HCT116 (cell line): ENCODE measurements around the gene ARMC3. TPM values are rescaled to one million over a fixed set of nuclear protein-coding genes. Genes with fewer than 3 reads are reported as not detected.
"Not testable (repeated sequence)": the region's sequence is repeated elsewhere in the genome, so short reads cannot be mapped to it uniquely, and the experiment has no call there.

ENCODE experiments used
- ATAC-seq: fragments of 200-7000 bp; cut with Tn5 transposase; 2 replicates; pipeline ENCODE4 v1.9.1; 2020; ENCODE audit warnings: mild to moderate bottlenecking, moderate library complexity
- BruUV-seq: library from RNA; stranded (reverse); fragments of 400-500 nt; replicated peaks from 2 replicates; lab custom pipeline; 2021; lab: Mats Ljungman, UMichigan
- CTCF ChIA-PET: fragments of 300-600 bp; sonication (Branson Sonifier 250); formaldehyde crosslinking; loops from one replicate; lab custom pipeline; 2021; ENCODE audit warnings: antibody characterized with exemption; lab: Charles Lee
- POLR2A ChIA-PET: fragments of 300-600, 350-600 bp; sonication (Branson Sonifier 250); formaldehyde crosslinking; loops from one replicate; lab custom pipeline; 2021; ENCODE audit warnings: antibody characterized with exemption; lab: Charles Lee
- RAD21 ChIA-PET, 2 experiments: fragments of 300-600 bp; sonication (Branson Sonifier 250); formaldehyde crosslinking; loops; one replicate each; lab custom pipeline; 2023; ENCODE audit warnings: low total read pairs in 2 of 2; ENCODE audit not compliant: uncharacterized antibody in 2 of 2, unreplicated experiment in 2 of 2, low non-redundant PET in 1 of 2; lab: Charles Lee
- DNase-seq: peaks from one replicate; pipeline ENCODE4 v3.0.0-alpha.2; 2010; ENCODE audit warnings: low read depth, low spot score
- H2AFZ ChIP-seq: fragments of 200-600 bp; shearing (Covaris generic), sonication (generic); 2 replicates; pipeline ENCODE4 v1.6.1; 2017; ENCODE audit warnings: low read depth, mixed run types, mixed read lengths, antibody characterized with exemption, low read length; ENCODE audit not compliant: poor library complexity, severe bottlenecking
- H3K27ac ChIP-seq: 2 replicates; pipeline ENCODE4 v1.5.1; 2012; ENCODE audit warnings: low read depth, low read length
- H3K27me3 ChIP-seq: fragments of 200-600 bp; sonication (generic); 2 replicates; pipeline ENCODE4 v1.6.1; 2016; ENCODE audit warnings: mixed run types, low read length, mixed read lengths; ENCODE audit not compliant: insufficient read depth
- H3K36me3 ChIP-seq, 2 experiments: fragments of 200-500 bp in 1 of 2; fragments of 200-600 bp in 1 of 2; sonication (Bioruptor generic) in 1 of 2; sonication (generic) in 1 of 2; 2 replicates each; pipeline versions ENCODE4 v1.5.1 to v1.6.1; 2014 to 2016; ENCODE audit warnings: low read length in 2 of 2, inconsistent platforms in 1 of 2, mixed read lengths in 1 of 2, mixed run types in 1 of 2; ENCODE audit not compliant: insufficient read depth in 2 of 2, control insufficient read depth in 1 of 2
- H3K4me1 ChIP-seq, 2 experiments: fragments of 200-600 bp in 1 of 2; sonication (generic) in 1 of 2; 2 replicates each; pipeline versions ENCODE4 v1.5.1 to v1.6.1; 2012 to 2017; ENCODE audit warnings: low read length in 2 of 2, inconsistent platforms in 1 of 2, mild to moderate bottlenecking in 1 of 2, mixed read lengths in 1 of 2, mixed run types in 1 of 2, moderate library complexity in 1 of 2; ENCODE audit not compliant: insufficient read depth in 2 of 2, control insufficient read depth in 1 of 2
- H3K4me2 ChIP-seq: fragments of 200-600 bp; sonication (generic); 2 replicates; pipeline ENCODE4 v1.6.1; 2017; ENCODE audit warnings: mixed run types, low read length, mixed read lengths
- H3K4me3 ChIP-seq, 2 experiments: fragments of 200-600 bp in 1 of 2; sonication (generic) in 1 of 2; replicated peaks in 1 of 2; 2 replicates each; pipeline ENCODE4 v1.5.1; 2011 to 2016; ENCODE audit warnings: low read length in 2 of 2, control low read depth in 1 of 2, low read depth in 1 of 2, mild to moderate bottlenecking in 1 of 2, mixed read lengths in 1 of 2, mixed run types in 1 of 2
- H3K79me2 ChIP-seq: fragments of 200-600 bp; sonication (generic); 2 replicates; pipeline ENCODE4 v1.6.1; 2017; ENCODE audit warnings: mild to moderate bottlenecking, mixed run types, low read length, moderate library complexity, mixed read lengths; ENCODE audit not compliant: insufficient read depth
- H3K9ac ChIP-seq: fragments of 200-600 bp; sonication (generic); 2 replicates; pipeline ENCODE4 v1.6.1; 2016; ENCODE audit warnings: low read length, mixed read lengths
- H3K9me2 ChIP-seq: fragments of 200-600 bp; sonication (generic), shearing (Covaris generic); 2 replicates; pipeline ENCODE4 v1.6.1; 2017; ENCODE audit warnings: mixed run types, mild to moderate bottlenecking, moderate library complexity; ENCODE audit not compliant: insufficient read depth
- H3K9me3 ChIP-seq, 2 experiments: fragments of 200-500 bp in 1 of 2; fragments of 200-600 bp in 1 of 2; sonication (Bioruptor generic) in 1 of 2; sonication (generic) in 1 of 2; 2 replicates each; pipeline ENCODE4 v1.6.1; 2014 to 2017; ENCODE audit warnings: low read length in 2 of 2, mixed read lengths in 2 of 2, inconsistent platforms in 1 of 2, low read depth in 1 of 2, mild to moderate bottlenecking in 1 of 2, mixed run types in 1 of 2, moderate library complexity in 1 of 2; ENCODE audit not compliant: control insufficient read depth in 1 of 2, insufficient read depth in 1 of 2
- H4K20me1 ChIP-seq: fragments of 200-600 bp; sonication (generic), shearing (Covaris generic); 2 replicates; pipeline ENCODE4 v1.6.1; 2017; ENCODE audit warnings: mixed run types, mild to moderate bottlenecking, moderate library complexity; ENCODE audit not compliant: insufficient read depth
- CEBPB ChIP-seq: IDR thresholded peaks from 2 replicates; pipeline ENCODE4 v1.6.1; 2012; ENCODE audit warnings: low read depth
- EGR1 ChIP-seq: IDR thresholded peaks from 2 replicates; pipeline ENCODE4 v1.6.1; 2012; ENCODE audit warnings: low read depth
- FOSL1 ChIP-seq: IDR thresholded peaks from 2 replicates; pipeline ENCODE4 v1.6.1; 2012; ENCODE audit warnings: low read depth
- JUND ChIP-seq: IDR thresholded peaks from 2 replicates; pipeline ENCODE4 v1.6.1; 2012
- MAX ChIP-seq: IDR thresholded peaks from 2 replicates; pipeline ENCODE4 v1.6.1; 2012
- POLR2A ChIP-seq: IDR thresholded peaks from 2 replicates; pipeline ENCODE4 v1.7.0; 2011; ENCODE audit warnings: borderline replicate concordance; ENCODE audit not compliant: insufficient read depth, insufficient read length; ENCODE audit errors: extremely low read depth
- RAD21 ChIP-seq: IDR thresholded peaks from 2 replicates; pipeline ENCODE4 v1.6.1; 2012; ENCODE audit warnings: low read depth, mild to moderate bottlenecking
- REST ChIP-seq: IDR thresholded peaks from 2 replicates; pipeline ENCODE4 v1.6.1; 2012; ENCODE audit warnings: low read depth
- SP1 ChIP-seq: IDR thresholded peaks from 2 replicates; pipeline ENCODE4 v1.6.1; 2012; ENCODE audit warnings: low read depth
- SRF ChIP-seq: IDR thresholded peaks from 2 replicates; pipeline ENCODE4 v1.6.1; 2012; ENCODE audit warnings: low read depth
- ZNF274 ChIP-seq: fragments of 200-500 bp; sonication (Bioruptor generic); IDR thresholded peaks from 2 replicates; pipeline ENCODE4 v1.6.1; 2014; ENCODE audit warnings: mild to moderate bottlenecking, low read depth, low read length, inconsistent platforms
- intact Hi-C: fragments of 100-400 bp; cut with micrococcal nuclease; formaldehyde crosslinking; loops from 2 replicates; pipeline ENCODE4 v1.10.0; 2022
- total RNA-seq: library from RNA; stranded (reverse); gene quantifications from one replicate; pipeline ENCODE4 v1.2.1, GENCODE V29; 2021; ENCODE audit not compliant: unreplicated experiment
- TF ChIP-seq, protein P1 (sequence below): IDR thresholded peaks from 2 replicates; pipeline ENCODE4 v1.6.1; 2012

Gene ARMC3
- total RNA-seq, 1 experiment from 2014 or later = 2.6 TPM

DNA sequence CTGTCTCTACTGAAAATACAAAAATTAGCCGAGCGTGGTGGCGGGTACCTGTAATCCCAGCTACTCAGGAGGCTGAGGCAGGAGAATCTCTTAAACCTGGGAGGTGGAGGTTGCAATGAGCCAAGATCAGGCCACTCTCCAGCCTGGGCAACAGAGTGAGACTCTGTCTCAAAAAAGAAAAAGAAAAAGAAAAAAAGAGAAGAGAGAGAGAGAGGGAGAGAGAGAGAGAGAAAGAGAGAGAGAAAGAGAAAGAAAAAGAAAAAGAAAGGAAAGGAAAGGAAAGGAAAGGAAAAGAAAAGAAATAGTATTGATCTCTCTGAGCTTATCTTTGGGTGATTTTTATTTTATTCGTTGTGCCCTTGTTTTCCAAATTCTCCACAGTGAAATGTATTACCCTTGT, 1.2 kb downstream of the ARMC3 start:
- H3K4me3 ChIP-seq, DNase-seq, H3K9me3 ChIP-seq, H3K79me2 ChIP-seq, POLR2A ChIA-PET, H3K27me3 ChIP-seq, H3K36me3 ChIP-seq, BruUV-seq, H3K27ac ChIP-seq, ATAC-seq, H3K9me2 ChIP-seq, H2AFZ ChIP-seq, RAD21 ChIA-PET, H3K4me2 ChIP-seq, intact Hi-C loops, CTCF ChIA-PET, H4K20me1 ChIP-seq, H3K9ac ChIP-seq: not testable (repeated sequence)
- peaks cover 0 to 29% of the 10 kb centered on the region in 2 experiments; a peak in 3 of 4 replicates for H3K4me1 ChIP-seq

- BruUV-seq = no TSS peak
Observed at GRCh38 chr10:22931948-22932347, 4.1 kb downstream of the ARMC3 start.

More at GRCh38 chr10:22931948-22932347, 4.1 kb downstream of the ARMC3 start:
- no peak overlapping the region for H3K4me3 ChIP-seq
- CTCF ChIA-PET = no interaction called here
- no peak overlapping the region for H2AFZ ChIP-seq
- no peaks in the 10 kb centered on the region for H3K36me3 ChIP-seq
- no peak overlapping the region for H3K27ac ChIP-seq
- H3K4me1 ChIP-seq = peaks cover 0 to 29% of the 10 kb centered on the region in 2 experiments; a peak in 3 of 4 replicates
- intact Hi-C loops = no loop called here
- no peaks in the 10 kb centered on the region for H3K27me3 ChIP-seq
- H3K9ac ChIP-seq = no peak overlapping the region
- DNase-seq (no peak), ATAC-seq (no peak)
- no peaks in the 10 kb centered on the region for H3K79me2 ChIP-seq
- no peaks in the 10 kb centered on the region for H3K9me3 ChIP-seq
- H4K20me1 ChIP-seq = no peaks in the 10 kb centered on the region
- RAD21 ChIA-PET = no interaction called here
- TF ChIP-seq ZNF274 (no peak), FOSL1 (peak; percentile 40), EGR1 (no peak), RAD21 (no peak), CEBPB (no peak; the same call in 1 of the 2 replicates), REST (no peak), SRF (no peak), SP1 (no peak), MAX (no peak), JUND (peak; percentile 30; the same call in 1 of the 2 replicates), POLR2A (no peak)
- TF ChIP-seq, protein P1, sequence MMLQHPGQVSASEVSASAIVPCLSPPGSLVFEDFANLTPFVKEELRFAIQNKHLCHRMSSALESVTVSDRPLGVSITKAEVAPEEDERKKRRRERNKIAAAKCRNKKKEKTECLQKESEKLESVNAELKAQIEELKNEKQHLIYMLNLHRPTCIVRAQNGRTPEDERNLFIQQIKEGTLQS = no peak
- H3K9me2 ChIP-seq = no peaks in the 10 kb centered on the region
- POLR2A ChIA-PET = interaction anchor here (0.8 kb wide), 1 partner anchor 11 kb away, joined by 3 read pairs; no protein-coding TSS in a partner anchor
- peak overlapping the region; percentile 24; the same call in 1 of the 2 replicates for H3K4me2 ChIP-seq
